Measurements from ENCODE around the gene GPI.
"Not testable (repeated sequence)": the region's sequence is repeated elsewhere in the genome, so short reads cannot be mapped to it uniquely, and the experiment has no call there.

The GPI gene

GRCh38 chr19:34367624-34367957, 2.6 kb downstream of the GPI start:
- DNase-seq (ENCODE audit: low read depth in 2 of 3, low spot score in 2 of 3) = no peak

DNA sequence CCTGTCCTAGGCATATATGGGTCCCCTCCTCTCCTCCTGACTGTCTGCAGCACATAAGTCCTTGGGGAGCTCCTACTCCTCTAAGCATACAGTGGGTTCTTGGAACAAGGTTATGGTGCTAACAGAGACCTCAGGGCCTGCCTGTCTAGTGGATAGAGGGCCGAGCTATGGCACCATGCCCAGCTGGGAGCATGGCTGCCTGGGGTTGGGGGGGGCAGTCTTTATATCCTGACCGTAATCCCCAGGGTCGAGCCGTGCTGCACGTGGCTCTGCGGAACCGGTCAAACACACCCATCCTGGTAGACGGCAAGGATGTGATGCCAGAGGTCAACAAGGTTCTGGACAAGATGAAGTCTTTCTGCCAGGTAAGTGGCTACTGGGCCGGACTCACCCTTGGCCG, 3.3 kb downstream of the GPI start:
- no peak for DNase-seq (ENCODE audit: low read depth in 2 of 3, low spot score in 2 of 3)

DNA sequence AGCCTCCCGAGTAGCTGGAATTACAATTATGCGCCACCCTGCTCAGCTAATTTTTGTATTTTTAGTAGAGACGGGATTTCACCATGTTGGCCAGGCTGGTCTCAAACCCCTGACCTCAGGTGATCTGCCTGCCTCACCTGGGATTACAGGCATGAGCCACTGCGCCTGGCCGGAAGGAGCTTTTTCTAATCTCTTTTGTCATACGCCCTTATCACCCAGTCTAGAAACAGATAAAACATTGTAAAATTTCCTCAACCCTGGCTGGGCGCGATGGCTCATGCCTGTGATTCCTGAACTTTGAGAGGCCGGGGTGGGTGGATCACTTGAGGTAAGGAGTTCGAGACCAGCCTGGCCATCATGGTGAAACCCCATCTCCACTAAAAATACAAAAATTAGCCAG, 4.2 kb downstream of the GPI start:
- DNase-seq (ENCODE audit: low read depth in 2 of 3, low spot score in 2 of 3) = not testable (repeated sequence)

DNA sequence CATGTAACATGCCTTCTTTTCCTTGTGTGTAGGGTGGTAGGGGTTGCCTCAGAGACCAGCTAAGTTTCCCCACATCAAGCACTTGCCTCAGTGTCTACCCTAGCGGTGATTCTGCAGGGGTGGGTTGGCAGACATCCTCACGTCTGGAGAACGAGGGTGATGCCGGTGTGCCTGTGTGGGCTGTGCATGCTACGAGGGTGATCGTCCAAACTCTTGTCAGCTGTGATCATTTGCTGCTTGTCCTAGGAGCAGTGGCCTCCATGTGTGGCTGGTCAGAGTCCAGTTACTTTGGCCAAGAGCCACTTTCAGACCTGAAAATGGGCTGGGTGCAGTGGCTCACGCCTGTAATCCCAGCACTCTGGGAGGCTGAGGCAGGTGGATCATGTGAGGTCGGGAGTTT, 5.1 kb downstream of the GPI start:
- DNase-seq (ENCODE audit: low read depth in 2 of 3, low spot score in 2 of 3) = no peak

DNA sequence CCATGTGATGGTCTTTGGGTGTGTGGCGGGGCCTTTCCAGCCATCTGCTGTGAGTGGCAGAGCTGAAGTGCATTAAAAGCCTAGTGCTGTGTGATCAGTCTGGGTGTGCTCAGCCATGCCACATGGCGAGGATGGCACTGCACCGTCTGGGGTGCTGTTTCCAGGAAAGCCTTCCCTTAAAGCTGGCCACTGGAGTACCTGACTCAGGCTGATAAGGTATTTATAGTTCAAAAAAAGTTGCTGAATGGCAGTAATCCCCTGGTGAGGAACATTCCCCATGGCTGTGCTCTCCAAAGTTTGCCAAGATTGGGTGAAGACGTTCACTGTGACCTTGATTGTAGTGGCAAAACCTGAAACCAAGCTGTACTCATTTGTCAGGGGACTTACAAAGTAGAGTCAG, 6.0 kb downstream of the GPI start:
- no peak for DNase-seq (ENCODE audit: low read depth in 2 of 3, low spot score in 2 of 3)

DNA sequence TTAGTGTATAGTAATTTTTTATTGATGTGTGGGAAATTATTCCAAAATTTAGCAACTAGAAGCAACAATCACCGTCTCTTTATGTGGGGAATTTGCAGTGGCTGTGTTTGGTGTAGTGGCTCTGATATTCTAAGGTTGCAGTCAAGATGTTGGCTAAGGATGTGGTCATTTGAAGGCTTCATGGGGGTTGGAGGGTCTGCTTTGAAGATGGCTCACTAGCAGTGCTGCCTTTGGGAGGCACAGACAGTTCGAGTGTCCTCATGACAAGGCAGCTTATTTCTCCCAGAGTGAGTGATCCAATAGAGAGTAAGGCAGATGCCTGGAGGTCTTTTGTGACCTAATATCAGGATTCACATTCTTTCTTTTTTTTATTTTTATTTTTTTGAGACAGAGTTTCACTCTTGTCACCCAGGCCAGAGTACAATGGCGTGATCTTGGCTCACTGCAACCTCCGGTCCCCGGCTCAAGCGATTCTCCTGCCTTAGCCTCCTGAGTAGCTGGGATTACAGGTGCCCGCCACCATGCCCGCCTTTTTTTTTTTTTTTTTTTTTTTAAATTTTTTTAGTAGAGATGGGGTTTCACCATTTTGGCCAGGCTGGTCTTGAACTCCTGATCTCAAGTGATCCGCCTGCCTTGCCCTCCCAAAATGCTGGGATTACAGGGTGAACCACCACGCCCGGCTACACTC, 8.7 kb downstream of the GPI start:
- no peak for DNase-seq (ENCODE audit: low read depth in 2 of 3, low spot score in 2 of 3)

GRCh38 chr19:34375598-34375997, 10.6 kb downstream of the GPI start:
- DNase-seq (ENCODE audit: low read depth in 2 of 3, low spot score in 2 of 3) = no peak

GRCh38 chr19:34380639-34381241, 15.7 kb downstream of the GPI start:
- DNase-seq (ENCODE audit: low read depth in 2 of 3, low spot score in 2 of 3) = no peak

DNA sequence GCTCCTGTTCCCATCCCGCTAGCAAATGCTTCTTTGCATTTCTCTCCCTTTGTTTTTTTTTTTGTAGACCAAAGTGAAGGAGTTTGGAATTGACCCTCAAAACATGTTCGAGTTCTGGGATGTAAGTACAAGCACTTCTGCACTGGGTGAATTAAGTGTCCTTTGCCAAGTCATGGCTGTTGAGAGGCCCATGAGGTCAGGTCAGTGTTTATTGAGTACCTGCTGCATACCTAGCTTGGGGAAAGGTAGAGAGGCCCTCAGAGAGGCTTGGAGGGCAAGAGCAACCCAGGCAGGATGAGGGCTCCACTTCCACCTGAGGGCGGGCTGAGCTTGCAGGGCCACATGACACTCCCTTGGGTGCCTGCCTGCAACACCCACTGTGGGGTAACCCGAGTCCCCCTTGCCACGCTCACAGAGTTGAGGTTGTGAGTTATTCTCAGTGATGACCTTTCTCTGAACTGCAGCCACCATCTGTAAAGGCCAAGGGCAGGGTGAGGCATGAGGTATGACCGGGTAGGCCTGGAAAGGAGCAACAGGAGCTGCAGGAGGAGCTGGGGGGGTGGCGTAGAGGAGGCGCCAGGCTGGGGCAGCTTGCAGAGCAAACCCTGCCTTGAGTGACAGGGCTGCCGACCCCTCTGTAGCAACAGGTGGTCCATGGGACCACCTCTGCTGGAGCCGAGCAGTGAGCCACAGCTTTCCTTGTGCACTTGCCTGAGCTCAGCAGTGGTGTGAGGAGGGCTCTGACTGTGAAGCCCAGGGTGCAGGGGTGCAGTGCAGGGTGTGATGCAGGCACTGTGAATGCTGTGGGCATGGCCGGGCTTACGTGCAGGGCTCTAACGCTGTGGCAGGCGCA, 16.6 kb downstream of the GPI start:
- DNase-seq (ENCODE audit: low read depth in 2 of 3, low spot score in 2 of 3) = no peak

DNA sequence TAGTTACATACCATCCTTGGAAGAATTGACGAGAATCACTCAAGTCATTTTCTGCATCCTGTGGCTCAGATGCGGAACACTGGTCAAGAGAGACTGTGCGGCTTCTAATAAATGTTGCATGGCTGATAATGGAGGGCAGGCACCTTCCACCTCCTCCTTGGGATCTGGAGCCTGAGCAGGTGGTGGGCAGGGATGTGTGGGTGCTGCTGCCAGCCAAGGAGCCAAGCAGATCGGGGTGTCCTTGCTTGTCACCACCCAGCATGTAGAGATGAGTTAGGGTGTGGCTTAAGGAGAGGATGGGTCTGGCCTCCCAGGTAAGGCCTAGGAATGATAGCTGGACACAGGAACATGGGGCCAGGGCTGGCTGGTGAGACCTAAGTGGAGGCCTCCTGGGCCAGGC, 17.5 kb downstream of the GPI start:
- no peak for DNase-seq (ENCODE audit: low read depth in 2 of 3, low spot score in 2 of 3)

DNA sequence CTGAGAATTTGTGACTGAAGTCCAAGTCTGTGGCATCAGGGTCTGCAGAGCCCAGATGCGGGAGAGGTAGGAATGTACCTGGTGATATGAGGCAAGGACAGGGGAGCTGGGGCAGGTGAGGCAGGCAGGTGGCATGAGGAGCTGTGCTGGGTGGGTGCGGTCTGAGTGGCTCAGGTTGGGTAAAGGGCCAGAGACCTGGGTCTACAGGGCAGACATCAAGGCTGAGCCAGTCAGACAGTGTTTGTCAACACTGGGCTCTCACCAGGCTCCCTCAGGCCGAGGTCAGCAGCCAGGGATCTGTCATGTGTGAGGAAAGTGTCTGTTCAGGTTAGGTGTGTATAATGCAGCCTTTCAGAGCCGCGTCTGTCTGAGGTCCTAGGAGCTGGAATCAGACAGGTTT, 18.6 kb downstream of the GPI start:
- no peak for DNase-seq (ENCODE audit: low read depth in 2 of 3, low spot score in 2 of 3)

DNA sequence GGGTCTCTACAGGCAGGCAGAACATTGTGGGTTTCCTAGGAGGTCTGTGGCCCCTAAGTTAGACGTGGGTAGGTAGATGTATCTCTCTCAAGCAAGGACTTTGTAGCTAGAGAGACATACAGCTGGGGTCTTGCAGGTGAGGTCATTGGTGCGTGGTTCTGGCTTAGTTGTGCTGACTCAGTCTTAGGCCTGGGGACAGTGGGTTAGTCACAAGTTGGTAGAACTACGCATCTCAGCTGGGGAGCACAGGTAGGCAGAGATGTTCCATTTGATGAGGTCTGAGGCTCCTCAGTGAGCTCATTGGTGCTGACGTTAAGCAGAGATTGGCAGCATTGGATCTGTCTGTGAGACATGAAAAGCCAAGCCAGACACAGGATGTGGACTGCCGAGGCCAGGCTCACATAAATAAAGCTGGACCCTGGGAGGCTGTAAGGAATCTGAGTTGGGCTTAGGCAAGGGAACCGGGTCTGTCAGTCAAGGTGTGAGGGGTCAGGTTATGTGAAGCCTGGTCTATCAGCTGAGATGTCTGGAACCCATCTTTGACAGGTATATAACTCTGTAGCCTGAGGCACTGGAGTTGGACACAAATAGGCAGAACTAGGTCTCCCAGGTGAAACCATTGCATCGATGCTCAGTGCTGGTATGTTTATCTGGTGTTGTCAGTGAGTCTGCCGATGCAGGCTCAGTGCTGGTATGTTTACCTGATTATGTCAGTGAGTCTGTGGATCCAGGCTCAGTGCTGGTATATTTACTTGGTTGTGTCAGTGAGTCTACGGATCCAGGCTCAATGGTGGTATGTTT, 21.8 kb downstream of the GPI start:
- no peak for DNase-seq (ENCODE audit: low read depth in 2 of 3, low spot score in 2 of 3)

- no peak for DNase-seq (ENCODE audit: low read depth in 2 of 3, low spot score in 2 of 3)
These were observed 22.4 kb downstream of the GPI start for GRCh38 chr19:34387446-34387810.

DNA sequence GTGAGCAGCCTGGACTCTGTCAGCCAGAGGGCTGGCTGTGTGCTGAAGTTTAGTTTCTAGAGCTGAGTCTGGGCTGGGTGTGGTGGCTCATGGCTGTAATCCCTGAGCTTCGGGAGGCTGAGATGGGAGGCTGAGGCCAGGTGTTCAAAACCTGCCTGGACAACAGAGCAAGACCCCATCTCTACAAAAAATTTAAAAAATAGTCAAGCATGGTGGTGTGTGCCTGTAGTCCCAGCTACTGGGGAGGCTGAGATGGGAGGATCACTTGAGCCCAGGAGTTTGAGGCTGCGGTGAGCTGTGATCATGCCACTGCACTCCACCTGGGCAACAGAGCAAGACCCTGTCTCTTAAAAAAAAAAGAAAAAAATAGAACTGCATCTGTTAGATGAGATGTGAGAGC, 23.7 kb downstream of the GPI start:
- not testable (repeated sequence) for DNase-seq (ENCODE audit: low read depth in 2 of 3, low spot score in 2 of 3)

DNA sequence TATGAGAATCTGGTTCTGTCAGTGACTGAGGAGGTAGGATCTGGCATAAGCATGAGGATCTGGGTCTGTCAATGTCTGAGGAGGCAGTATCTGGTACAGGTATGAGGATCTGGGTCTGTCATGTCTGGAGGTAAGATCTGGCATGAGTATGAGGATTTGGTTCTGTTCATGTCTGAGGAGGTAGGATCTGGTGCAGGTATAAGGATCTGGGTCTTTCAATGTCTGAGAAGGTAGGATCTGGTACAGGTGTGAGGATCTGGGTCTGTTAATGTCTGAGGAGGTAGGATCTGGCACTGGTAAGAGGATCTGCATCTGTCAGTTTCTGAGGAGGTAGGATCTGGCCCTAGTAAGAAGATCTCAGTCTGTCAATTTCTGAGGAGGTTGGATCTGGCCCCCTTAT, 26.8 kb downstream of the GPI start:
- no peak for DNase-seq (ENCODE audit: low read depth in 2 of 3, low spot score in 2 of 3)

DNA sequence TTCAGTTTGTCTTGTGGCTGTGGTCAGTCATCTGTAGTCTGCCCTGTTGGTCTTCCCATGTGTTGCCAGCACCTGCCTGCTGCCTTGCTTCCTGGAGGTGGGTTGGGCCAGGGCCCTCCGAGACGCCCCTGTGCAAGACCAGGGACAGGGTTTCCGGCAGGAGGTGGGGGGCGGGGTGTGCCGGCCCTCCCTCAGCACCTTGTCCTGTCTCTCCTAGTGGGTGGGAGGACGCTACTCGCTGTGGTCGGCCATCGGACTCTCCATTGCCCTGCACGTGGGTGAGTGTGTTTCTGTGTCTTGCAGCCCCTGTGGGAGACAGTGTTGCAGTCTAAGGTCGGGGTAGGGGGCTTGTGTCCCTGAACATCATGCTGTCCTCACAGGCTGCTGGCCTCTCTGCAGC, 28.0 kb downstream of the GPI start:
- DNase-seq (ENCODE audit: low read depth in 2 of 3, low spot score in 2 of 3) = no peak

DNA sequence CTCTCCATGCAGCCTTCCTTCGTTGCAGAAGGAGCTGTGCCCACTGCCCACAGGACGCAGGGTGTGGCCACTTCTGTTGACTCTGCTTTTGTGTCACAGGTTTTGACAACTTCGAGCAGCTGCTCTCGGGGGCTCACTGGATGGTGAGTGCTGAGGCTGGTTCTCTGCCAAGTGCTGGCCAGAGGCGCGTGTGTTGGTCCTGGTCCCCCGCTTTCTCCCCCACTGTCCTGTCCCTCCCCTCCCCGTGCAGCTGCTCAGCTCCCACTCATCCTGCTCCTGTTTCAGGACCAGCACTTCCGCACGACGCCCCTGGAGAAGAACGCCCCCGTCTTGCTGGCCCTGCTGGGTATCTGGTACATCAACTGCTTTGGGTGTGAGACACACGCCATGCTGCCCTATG, 28.6 kb downstream of the GPI start:
- DNase-seq (ENCODE audit: low read depth in 2 of 3, low spot score in 2 of 3) = no peak

DNA sequence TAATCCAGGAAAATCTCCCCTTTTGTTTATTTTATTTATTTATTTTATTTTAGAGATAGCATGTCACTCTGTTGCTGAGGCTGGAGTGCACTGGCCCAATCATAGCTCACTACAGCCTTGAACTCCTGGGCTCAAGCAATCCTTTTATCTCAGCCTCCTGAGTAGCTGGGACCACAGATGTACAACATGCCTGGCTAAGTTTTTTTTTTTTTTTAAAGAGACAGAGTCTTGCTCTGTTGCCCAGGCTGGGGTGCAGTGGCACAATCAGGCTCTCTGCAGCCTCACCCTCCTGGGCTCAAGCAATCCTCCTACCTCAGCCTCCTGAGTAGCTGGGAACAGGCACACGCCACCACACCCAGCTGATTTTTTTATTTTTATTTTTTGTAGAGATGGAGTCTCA, 32.9 kb downstream of the GPI start:
- DNase-seq (ENCODE audit: low read depth in 2 of 3, low spot score in 2 of 3) = no peak

DNA sequence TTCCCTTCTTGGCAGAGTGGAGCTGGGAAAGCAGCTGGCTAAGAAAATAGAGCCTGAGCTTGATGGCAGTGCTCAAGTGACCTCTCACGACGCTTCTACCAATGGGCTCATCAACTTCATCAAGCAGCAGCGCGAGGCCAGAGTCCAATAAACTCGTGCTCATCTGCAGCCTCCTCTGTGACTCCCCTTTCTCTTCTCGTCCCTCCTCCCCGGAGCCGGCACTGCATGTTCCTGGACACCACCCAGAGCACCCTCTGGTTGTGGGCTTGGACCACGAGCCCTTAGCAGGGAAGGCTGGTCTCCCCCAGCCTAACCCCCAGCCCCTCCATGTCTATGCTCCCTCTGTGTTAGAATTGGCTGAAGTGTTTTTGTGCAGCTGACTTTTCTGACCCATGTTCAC, 34.9 kb downstream of the GPI start:
- DNase-seq (ENCODE audit: low read depth in 2 of 3, low spot score in 2 of 3) = no peak

- DNase-seq (ENCODE audit: low read depth in 2 of 3, low spot score in 2 of 3) = not testable (repeated sequence)
These were observed 35.8 kb downstream of the GPI start for GRCh38 chr19:34400844-34401243.

DNA sequence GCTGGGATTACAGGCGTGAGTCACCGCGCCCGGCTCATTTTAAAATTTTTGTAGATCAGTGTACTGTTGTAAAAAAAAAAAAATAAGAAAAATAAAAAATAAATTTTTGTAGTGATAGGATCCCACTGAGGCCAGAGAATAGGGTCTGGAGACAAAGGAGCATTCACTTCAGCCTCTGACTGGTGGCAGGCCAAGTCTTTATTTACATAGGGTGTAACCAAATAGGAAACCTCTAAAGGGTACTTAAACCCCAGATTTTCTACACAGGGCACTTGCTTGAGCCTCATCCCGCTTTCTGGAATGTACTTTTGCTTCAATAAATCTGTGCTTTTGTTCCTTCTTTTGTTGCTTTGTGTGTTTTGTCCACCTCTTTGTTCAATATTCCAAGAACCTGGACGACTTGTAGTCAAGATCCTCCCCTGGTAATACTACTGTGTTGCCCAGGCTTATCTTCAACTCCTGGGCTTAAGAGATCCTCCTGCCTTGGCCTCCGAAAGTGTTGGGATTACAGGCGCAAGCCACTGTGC, 37.1 kb downstream of the GPI start:
- no peak for DNase-seq (ENCODE audit: low read depth in 2 of 3, low spot score in 2 of 3)

- no peak for DNase-seq (ENCODE audit: low read depth in 2 of 3, low spot score in 2 of 3)
These were observed 38.8 kb downstream of the GPI start for GRCh38 chr19:34403784-34404108.

Measured in activated CD8-positive, alpha-beta memory T cell treated with anti-CD3 and anti-CD28 coated beads for 48 hours (primary cell).